Nephron progenitor cell (in vitro differentiated cells): ENCODE measurements around the gene TMEM59.
"Not testable (repeated sequence)": the region's sequence is repeated elsewhere in the genome, so short reads cannot be mapped to it uniquely, and the experiment has no call there.

Experiments
- DNase-seq: peaks from one replicate; pipeline ENCODE4 v3.0.0; 2021
- H3K27ac Mint-ChIP-seq: 2 replicates; pipeline ENCODE4 v1.8.0; 2021; ENCODE audit warnings: mild to moderate bottlenecking, moderate library complexity, mixed read lengths
- H3K27me3 Mint-ChIP-seq: 2 replicates; pipeline ENCODE4 v1.8.0; 2021; ENCODE audit warnings: mild to moderate bottlenecking, low read depth, mixed read lengths; ENCODE audit not compliant: poor library complexity
- H3K36me3 Mint-ChIP-seq: 2 replicates; pipeline ENCODE4 v1.8.0; 2021; ENCODE audit warnings: low read depth, mixed read lengths
- H3K4me1 Mint-ChIP-seq: 2 replicates; pipeline ENCODE4 v1.8.0; 2021; ENCODE audit warnings: mixed read lengths
- H3K4me3 Mint-ChIP-seq: 2 replicates; pipeline ENCODE4 v1.8.0; 2021; ENCODE audit warnings: mild to moderate bottlenecking, moderate library complexity, mixed read lengths
- H3K9me3 Mint-ChIP-seq: 2 replicates; pipeline ENCODE4 v1.8.0; 2021; ENCODE audit warnings: mild to moderate bottlenecking, moderate library complexity, mixed read lengths
- CTCF ChIP-seq: fragments of 200-600 bp; sonication (generic); IDR thresholded peaks from 2 replicates; pipeline ENCODE4 v1.5.0; 2021; ENCODE audit warnings: antibody characterized with exemption

The TMEM59 gene

GRCh38 chr1:54006508-54006907 is 46.5 kb downstream of the TMEM59 start:
- Mint-ChIP-seq H3K9me3 (peaks cover 20% of the 10 kb centered on the region), H3K4me3 (no peak overlapping the region), H3K27me3 (peaks cover 20% of the 10 kb centered on the region), H3K36me3 (no peaks in the 10 kb centered on the region), H3K27ac (no peak overlapping the region), H3K4me1 (peaks cover 11% of the 10 kb centered on the region)
- no peak for TF ChIP-seq CTCF
- no peak for DNase-seq

GRCh38 chr1:54004481-54005049 is 48.4 kb downstream of the TMEM59 start:
- no peak overlapping the region for H3K27ac Mint-ChIP-seq
- peaks cover 13% of the 10 kb centered on the region for H3K27me3 Mint-ChIP-seq
- H3K9me3 Mint-ChIP-seq: peaks cover 20% of the 10 kb centered on the region
- TF ChIP-seq CTCF: no peak
- peaks cover 11% of the 10 kb centered on the region for H3K4me1 Mint-ChIP-seq
- no peak for DNase-seq
- no peaks in the 10 kb centered on the region for H3K36me3 Mint-ChIP-seq
- H3K4me3 Mint-ChIP-seq: no peak overlapping the region

DNA sequence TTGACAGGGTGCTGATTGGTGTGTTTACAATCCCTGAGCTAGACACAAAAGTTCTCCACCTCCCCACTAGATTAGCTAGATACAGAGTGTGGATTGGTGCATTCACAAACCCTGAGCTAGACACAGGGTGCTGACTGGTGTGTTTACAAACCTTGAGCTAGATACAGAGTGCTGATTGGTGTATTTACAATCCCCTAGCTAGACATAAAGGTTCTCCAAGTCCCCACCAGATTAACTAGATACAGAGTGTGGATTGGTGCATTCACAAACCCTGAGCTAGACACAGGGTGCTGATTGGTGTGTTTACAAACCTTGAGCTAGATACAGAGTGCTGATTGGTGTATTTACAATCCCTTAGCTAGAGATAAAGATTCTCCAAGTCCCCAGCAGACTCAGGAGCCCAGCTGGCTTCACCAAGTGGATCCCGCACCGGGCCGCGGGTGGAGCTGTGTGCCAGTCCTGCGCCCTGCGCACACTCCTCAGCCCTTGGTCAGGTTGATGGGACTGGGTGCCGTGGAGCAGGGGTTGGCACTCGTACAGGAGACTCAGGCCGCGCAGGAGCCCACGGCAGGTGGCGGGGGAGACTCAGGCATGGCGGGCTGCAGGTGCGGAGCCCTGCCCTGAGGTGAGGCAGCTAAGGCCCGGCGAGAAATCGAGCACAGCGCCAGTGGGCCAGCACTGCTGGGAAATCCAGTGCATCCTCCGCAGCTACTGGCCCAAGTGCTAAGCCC is 49.1 kb downstream of the TMEM59 start:
- H3K4me1 Mint-ChIP-seq: peaks cover 11% of the 10 kb centered on the region
- H3K9me3 Mint-ChIP-seq: peaks cover 20% of the 10 kb centered on the region
- not testable (repeated sequence) for H3K27ac Mint-ChIP-seq, H3K36me3 Mint-ChIP-seq, DNase-seq, H3K4me3 Mint-ChIP-seq, H3K27me3 Mint-ChIP-seq

DNA sequence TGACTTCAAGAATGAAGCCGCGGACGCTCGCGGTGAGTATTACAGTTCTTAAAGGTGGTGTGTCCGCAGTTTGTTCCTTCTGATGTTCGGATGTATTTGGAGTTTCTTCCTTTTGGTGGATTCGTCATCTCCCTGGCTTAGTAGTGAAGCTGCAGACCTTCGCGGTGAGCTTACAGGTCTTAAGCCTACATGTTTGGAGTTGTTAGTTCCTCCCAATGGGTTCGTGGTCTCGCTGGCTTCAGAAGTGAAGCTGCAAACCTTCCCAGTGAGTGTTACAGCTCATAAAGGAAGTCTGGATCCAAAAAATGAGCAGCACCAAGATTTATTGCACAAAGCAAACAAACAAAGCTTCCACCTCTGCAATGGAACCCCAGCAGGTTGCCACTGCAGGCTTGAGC is 49.8 kb downstream of the TMEM59 start:
- H3K27me3 Mint-ChIP-seq: peaks cover 8% of the 10 kb centered on the region
- no peaks in the 10 kb centered on the region for H3K36me3 Mint-ChIP-seq
- H3K27ac Mint-ChIP-seq: no peak overlapping the region
- peaks cover 11% of the 10 kb centered on the region for H3K4me1 Mint-ChIP-seq
- H3K4me3 Mint-ChIP-seq: no peak overlapping the region
- TF ChIP-seq CTCF: no peak
- DNase-seq: no peak
- H3K9me3 Mint-ChIP-seq: peaks cover 20% of the 10 kb centered on the region

GRCh38 chr1:54002544-54003248 is 50.3 kb downstream of the TMEM59 start:
- no peaks in the 10 kb centered on the region for H3K36me3 Mint-ChIP-seq
- H3K27me3 Mint-ChIP-seq: peaks cover 9% of the 10 kb centered on the region
- H3K4me3 Mint-ChIP-seq: no peak overlapping the region
- H3K27ac Mint-ChIP-seq: no peak overlapping the region
- no peak for TF ChIP-seq CTCF
- H3K4me1 Mint-ChIP-seq: peaks cover 11% of the 10 kb centered on the region
- no peak for DNase-seq
- peaks cover 20% of the 10 kb centered on the region for H3K9me3 Mint-ChIP-seq

- H3K4me1 Mint-ChIP-seq: peaks cover 5% of the 10 kb centered on the region
- no peak for DNase-seq
- no peaks in the 10 kb centered on the region for H3K36me3 Mint-ChIP-seq
- H3K27ac Mint-ChIP-seq: no peak overlapping the region
- H3K4me3 Mint-ChIP-seq: no peak overlapping the region
- peaks cover 22% of the 10 kb centered on the region for H3K9me3 Mint-ChIP-seq
- TF ChIP-seq CTCF: no peak
- H3K27me3 Mint-ChIP-seq: peaks cover 8% of the 10 kb centered on the region
These were observed 51.4 kb downstream of the TMEM59 start for GRCh38 chr1:54001591-54001990.
